ENCODE data around the gene ARL15. TPM values are rescaled to one million over a fixed set of nuclear protein-coding genes. Genes with fewer than 3 reads are reported as not detected.

Gene ARL15
- total and polyA plus RNA-seq, 2 of the 4 experiments (the other 2 are of a cell fraction): 7.3 to 19.2 TPM

DNA sequence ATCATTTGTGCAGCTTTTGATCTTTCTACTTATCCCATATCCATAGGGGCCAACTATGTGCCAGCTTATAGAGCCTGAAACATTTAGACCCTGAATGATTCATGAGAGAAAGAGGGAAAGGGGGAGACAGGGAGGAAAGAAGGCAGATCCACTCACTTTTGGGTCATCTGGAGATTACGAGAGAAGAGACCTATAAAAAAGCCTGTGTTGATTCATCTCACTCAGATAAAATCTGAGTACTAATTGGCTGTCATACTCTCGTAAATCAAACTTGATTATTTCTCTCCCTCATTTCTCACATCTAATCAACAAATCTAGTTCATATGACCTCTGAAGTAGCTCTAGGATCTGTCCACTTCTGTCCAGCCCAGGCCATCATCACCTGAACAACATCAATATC is 137.1 kb downstream of the ARL15 start:
- Histone ChIP-seq H3K4me1 (ENCODE audit: control insufficient read depth, insufficient read depth, low read length) (no peaks in the 10 kb centered on the region; the same call in 1 of the 2 replicates), H3K4me2 (ENCODE audit: low read depth, low read length) (no peak overlapping the region), H3K9me3 (ENCODE audit: control insufficient read depth, insufficient read depth, low read length) (no peaks in the 10 kb centered on the region), H4K8ac (ENCODE audit: low read depth in 2 of 2, low read length in 2 of 2) (no peak overlapping the region), H2BK15ac (ENCODE audit: low read depth, low read length) (no peak overlapping the region), H2BK20ac (ENCODE audit: low read depth, low read length) (no peak overlapping the region), H3K4ac (ENCODE audit: low read depth, low read length) (no peak overlapping the region), H2BK5ac (ENCODE audit: low read depth, low read length, poor library complexity, severe bottlenecking) (no peak overlapping the region), H4K20me1 (ENCODE audit: insufficient read depth, low read length) (no peaks in the 10 kb centered on the region), H4K5ac (ENCODE audit: low read depth, low read length) (no peak overlapping the region), H3K14ac (replicated peaks; ENCODE audit: low read depth, low read length) (no peak overlapping the region), H3K9me1 (ENCODE audit: insufficient read depth, low read length) (no peaks in the 10 kb centered on the region), H2BK120ac (ENCODE audit: low read depth, low read length) (no peak overlapping the region), H3K27ac (ENCODE audit: insufficient read depth, low read length) (no peak overlapping the region), H2AFZ (replicated peaks; ENCODE audit: low read length, poor library complexity) (no peak overlapping the region), H3K36me3 (ENCODE audit: control insufficient read depth, insufficient read depth, low read length) (no peaks in the 10 kb centered on the region), H3K23ac (ENCODE audit: low read depth, low read length) (no peak overlapping the region), H3K4me3 (ENCODE audit: insufficient read depth, low read depth, low read length) (no peak overlapping the region), H3K9ac (ENCODE audit: low read depth, low read length) (no peak overlapping the region), H3K79me1 (ENCODE audit: low read depth in 1 of 2, low read length in 2 of 2) (peaks cover 0 to 4% of the 10 kb centered on the region in 2 experiments; a peak in 2 of 4 replicates), H3K18ac (ENCODE audit: low read depth, low read length) (no peak overlapping the region), H3K56ac (ENCODE audit: extremely low read depth, insufficient read depth, low read length) (no peak overlapping the region), H4K91ac (ENCODE audit: insufficient read depth, low read depth, low read length) (no peak overlapping the region), H2AK5ac (ENCODE audit: low read depth, low read length) (no peak overlapping the region), H2AK9ac (replicated peaks; ENCODE audit: low read depth, low read length, poor library complexity) (no peak overlapping the region), H3K27me3 (ENCODE audit: control insufficient read depth, insufficient read depth, low read length) (no peaks in the 10 kb centered on the region)
- no CpG with 5 or more reads among the region's 2 CpGs for WGBS, 2 experiments (ENCODE audit: extremely low coverage in 2 of 2, insufficient read length in 1 of 2)
- POLR2A ChIA-PET (ENCODE audit: unreplicated experiment): no interaction called here
- TF ChIP-seq CTCF (conservative IDR thresholded peaks at IDR 0.05; ENCODE audit: low read depth, low read length) (no peak), CHD1 (IDR thresholded peaks at IDR 0.05; ENCODE audit: low read depth, low read length) (no peak), BHLHE40 (IDR thresholded peaks at IDR 0.05; ENCODE audit: low read depth, low read length) (no peak), MAZ (IDR thresholded peaks at IDR 0.05; ENCODE audit: borderline replicate concordance, low read depth, low read length) (no peak), MAFK (IDR thresholded peaks at IDR 0.05; ENCODE audit: low read depth, low read length) (no peak), RFX5 (IDR thresholded peaks at IDR 0.05; ENCODE audit: low read depth, low read length) (no peak), RCOR1 (IDR thresholded peaks at IDR 0.05; ENCODE audit: insufficient replicate concordance, low read length) (no peak), MXI1 (IDR thresholded peaks at IDR 0.05; ENCODE audit: borderline replicate concordance, low read depth, low read length) (no peak), SMC3 (IDR thresholded peaks at IDR 0.05; ENCODE audit: low read depth, low read length) (no peak), POLR2A (IDR thresholded peaks at IDR 0.05; ENCODE audit: low read depth, low read length) (no peak), FOS (IDR thresholded peaks at IDR 0.05; ENCODE audit: low read depth, low read length) (no peak), NFE2L2 (IDR thresholded peaks at IDR 0.05; ENCODE audit: low read depth, low read length) (no peak), RAD21 (IDR thresholded peaks at IDR 0.05; ENCODE audit: low read length) (no peak)
- TF ChIP-seq, protein P1, sequence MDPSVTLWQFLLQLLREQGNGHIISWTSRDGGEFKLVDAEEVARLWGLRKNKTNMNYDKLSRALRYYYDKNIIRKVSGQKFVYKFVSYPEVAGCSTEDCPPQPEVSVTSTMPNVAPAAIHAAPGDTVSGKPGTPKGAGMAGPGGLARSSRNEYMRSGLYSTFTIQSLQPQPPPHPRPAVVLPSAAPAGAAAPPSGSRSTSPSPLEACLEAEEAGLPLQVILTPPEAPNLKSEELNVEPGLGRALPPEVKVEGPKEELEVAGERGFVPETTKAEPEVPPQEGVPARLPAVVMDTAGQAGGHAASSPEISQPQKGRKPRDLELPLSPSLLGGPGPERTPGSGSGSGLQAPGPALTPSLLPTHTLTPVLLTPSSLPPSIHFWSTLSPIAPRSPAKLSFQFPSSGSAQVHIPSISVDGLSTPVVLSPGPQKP (IDR thresholded peaks at IDR 0.05; ENCODE audit: borderline replicate concordance, low read depth, low read length): no peak
- CTCF ChIA-PET: no interaction called here
- in situ Hi-C loops (cut with MboI; ENCODE audit: low sequenced_read_pairs): no loop called here
- intact Hi-C loops (cut with micrococcal nuclease): no loop called here
- ATAC-seq (ENCODE audit: low read depth) (no peak), DNase-seq (no peak)
- dilution Hi-C loops (cut with HindIII; ENCODE audit: low sequenced_read_pairs, unreplicated experiment): no loop called here
- no TSS peak for BruUV-seq (replicated peaks)
